ENCODE results near the gene PACC1.

Gene PACC1

GRCh38 chr1:212317916-212318315 lies 96.8 kb downstream of the PACC1 start:
- Histone ChIP-seq H3K27ac (ENCODE audit: insufficient read depth in 1 of 2, low read depth in 1 of 2, low read length in 2 of 2, poor library complexity in 1 of 2, severe bottlenecking in 2 of 2) (no peak overlapping the region), H3K9me3 (ENCODE audit: control extremely low read depth in 1 of 5, control insufficient read depth in 4 of 5, insufficient read depth in 2 of 5, low read depth in 1 of 5, low read length in 4 of 5) (peaks cover 0 to 5% (median 0%) of the 10 kb centered on the region in 5 experiments), H3K4me1 (ENCODE audit: control extremely low read depth in 1 of 4, control insufficient read depth in 4 of 4, insufficient read depth in 4 of 4, low read length in 3 of 4) (no peaks in the 10 kb centered on the region), H3K4me3 (ENCODE audit: control insufficient read depth in 1 of 7, extremely low read depth in 1 of 7, insufficient read depth in 4 of 7, low read depth in 2 of 7, low read length in 6 of 7) (no peak overlapping the region), H3K36me3 (ENCODE audit: control insufficient read depth in 4 of 4, insufficient read depth in 4 of 4, low read length in 3 of 4) (peaks cover 0 to 7% (median under 1%) of the 10 kb centered on the region in 4 experiments), H3K27me3 (replicated peaks in 2 of 5; ENCODE audit: control insufficient read depth in 4 of 5, insufficient read depth in 5 of 5, low read length in 4 of 5) (no peaks in the 10 kb centered on the region)
- WGBS (ENCODE audit: insufficient coverage): 97% methylated on average over 2 of the region's 2 CpGs
- ChIA-PET CTCF (interaction anchor here (0.6 kb wide), 1 partner anchor 247 kb away, joined by 3 read pairs; no protein-coding TSS in a partner anchor), POLR2A (no interaction called here)
- DNase-seq: no peak

- Histone ChIP-seq H3K4me3 (ENCODE audit: control insufficient read depth in 1 of 7, extremely low read depth in 1 of 7, insufficient read depth in 4 of 7, low read depth in 2 of 7, low read length in 6 of 7) (no peak overlapping the region), H3K36me3 (ENCODE audit: control insufficient read depth in 4 of 4, insufficient read depth in 4 of 4, low read length in 3 of 4) (peaks cover 2 to 22% (median 2%) of the 10 kb centered on the region in 4 experiments), H3K4me1 (ENCODE audit: control extremely low read depth in 1 of 4, control insufficient read depth in 4 of 4, insufficient read depth in 4 of 4, low read length in 3 of 4) (no peaks in the 10 kb centered on the region), H3K27ac (ENCODE audit: insufficient read depth in 1 of 2, low read depth in 1 of 2, low read length in 2 of 2, poor library complexity in 1 of 2, severe bottlenecking in 2 of 2) (no peak overlapping the region), H3K9me3 (ENCODE audit: control extremely low read depth in 1 of 5, control insufficient read depth in 4 of 5, insufficient read depth in 2 of 5, low read depth in 1 of 5, low read length in 4 of 5) (peaks cover 0 to 14% (median 3%) of the 10 kb centered on the region in 5 experiments), H3K27me3 (replicated peaks in 2 of 5; ENCODE audit: control insufficient read depth in 4 of 5, insufficient read depth in 5 of 5, low read length in 4 of 5) (no peaks in the 10 kb centered on the region)
- ChIA-PET POLR2A (no interaction called here), CTCF (interaction anchor here (0.7 kb wide), 2 partner anchors 24 to 280 kb away, joined by 3 read pairs; partner anchors contain the start of genes DTL and INTS7)
- peak; percentile 17 to 31 (median 26) for DNase-seq
Observed at GRCh38 chr1:212315907-212316306, 98.8 kb downstream of the PACC1 start.

GRCh38 chr1:212315184-212315583 lies 99.5 kb downstream of the PACC1 start:
- POLR2A ChIA-PET: no interaction called here
- no peak overlapping the region for H3K4me3 ChIP-seq (ENCODE audit: control insufficient read depth in 1 of 7, extremely low read depth in 1 of 7, insufficient read depth in 4 of 7, low read depth in 2 of 7, low read length in 6 of 7)
- WGBS (ENCODE audit: insufficient coverage): no CpG with 5 or more reads among the region's 2 CpGs

More at GRCh38 chr1:212315184-212315583, 99.5 kb downstream of the PACC1 start:
- Histone ChIP-seq H3K9me3 (ENCODE audit: control extremely low read depth in 1 of 5, control insufficient read depth in 4 of 5, insufficient read depth in 2 of 5, low read depth in 1 of 5, low read length in 4 of 5) (peaks cover 0 to 18% (median 3%) of the 10 kb centered on the region in 5 experiments), H3K27ac (ENCODE audit: insufficient read depth in 1 of 2, low read depth in 1 of 2, low read length in 2 of 2, poor library complexity in 1 of 2, severe bottlenecking in 2 of 2) (no peak overlapping the region), H3K36me3 (ENCODE audit: control insufficient read depth in 4 of 4, insufficient read depth in 4 of 4, low read length in 3 of 4) (peaks cover 2 to 29% (median 7%) of the 10 kb centered on the region in 4 experiments), H3K4me1 (ENCODE audit: control extremely low read depth in 1 of 4, control insufficient read depth in 4 of 4, insufficient read depth in 4 of 4, low read length in 3 of 4) (no peaks in the 10 kb centered on the region), H3K27me3 (replicated peaks in 2 of 5; ENCODE audit: control insufficient read depth in 4 of 5, insufficient read depth in 5 of 5, low read length in 4 of 5) (no peaks in the 10 kb centered on the region)
- no peak for DNase-seq
- CTCF ChIA-PET: interaction anchor here (1.1 kb wide), 1 partner anchor 205 kb away, joined by 3 read pairs; no protein-coding TSS in a partner anchor
